Measurements from ENCODE around the gene GEMIN5. TPM values are rescaled to one million over a fixed set of nuclear protein-coding genes. Genes with fewer than 3 reads are reported as not detected.

GEMIN5 gene
- total and polyA plus RNA-seq, 11 donors = 4.1 to 19.3 (median 15.2) TPM

DNA sequence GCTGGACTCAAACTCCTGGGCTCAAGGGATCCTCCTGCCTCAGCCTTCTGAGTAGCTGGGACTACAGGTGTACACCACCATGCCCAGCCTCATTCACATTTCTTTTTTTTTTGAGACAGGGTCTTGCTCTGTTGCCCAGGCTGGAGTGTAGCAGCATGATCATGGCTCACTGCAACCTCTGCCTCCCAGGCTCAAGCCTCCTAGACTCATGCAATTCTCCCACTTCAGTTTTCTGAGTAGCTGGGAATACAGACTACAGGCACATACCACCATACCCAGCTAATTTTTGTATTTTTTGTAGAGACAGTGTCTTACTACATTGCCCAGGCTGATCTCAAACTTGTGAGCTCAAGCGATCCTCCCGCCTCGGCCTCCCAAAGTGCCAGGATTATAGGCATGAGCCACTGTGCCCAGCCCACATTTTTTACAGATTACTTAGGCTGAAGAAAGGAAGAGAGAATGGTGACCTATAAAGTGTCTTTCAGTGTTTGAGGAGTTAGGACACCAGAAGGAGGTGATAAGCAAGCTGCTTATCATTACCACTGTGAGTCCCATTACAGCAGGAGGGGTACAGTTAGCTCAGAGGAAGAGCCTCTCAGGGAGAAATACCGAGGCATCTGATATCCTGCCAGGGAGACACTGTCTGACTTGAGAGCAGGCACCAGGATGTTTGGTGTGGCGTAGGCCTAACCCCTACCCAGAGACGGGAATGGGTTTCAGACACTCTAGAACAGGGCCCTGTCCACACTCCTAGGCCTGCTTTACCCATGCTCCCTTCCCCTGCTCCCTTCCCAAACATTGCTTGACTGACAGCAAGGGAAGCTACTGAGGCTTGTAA lies 97.4 kb downstream of the GEMIN5 start:
- intact Hi-C loops (cut with DNase I) = no loop called here
- Histone ChIP-seq H3K27me3 (no peaks in the 10 kb centered on the region), H3K4me1 (peaks cover 0 to 36% (median 9%) of the 10 kb centered on the region in 12 donors), H3K27ac (peak overlapping the region in 3 of 12 donors; percentile 5 to 24 (median 23)), H3K4me3 (no peak overlapping the region), H3K36me3 (peaks cover 0 to 58% (median 26%) of the 10 kb centered on the region in 9 donors), H3K9me3 (no peaks in the 10 kb centered on the region)
- 67 to 74% (median 69%) methylated on average over 6 of the region's 6 CpGs for WGBS, 4 donors
- no peak for TF ChIP-seq POLR2A (IDR thresholded peaks at IDR 0.05)
- TF ChIP-seq, protein P1, sequence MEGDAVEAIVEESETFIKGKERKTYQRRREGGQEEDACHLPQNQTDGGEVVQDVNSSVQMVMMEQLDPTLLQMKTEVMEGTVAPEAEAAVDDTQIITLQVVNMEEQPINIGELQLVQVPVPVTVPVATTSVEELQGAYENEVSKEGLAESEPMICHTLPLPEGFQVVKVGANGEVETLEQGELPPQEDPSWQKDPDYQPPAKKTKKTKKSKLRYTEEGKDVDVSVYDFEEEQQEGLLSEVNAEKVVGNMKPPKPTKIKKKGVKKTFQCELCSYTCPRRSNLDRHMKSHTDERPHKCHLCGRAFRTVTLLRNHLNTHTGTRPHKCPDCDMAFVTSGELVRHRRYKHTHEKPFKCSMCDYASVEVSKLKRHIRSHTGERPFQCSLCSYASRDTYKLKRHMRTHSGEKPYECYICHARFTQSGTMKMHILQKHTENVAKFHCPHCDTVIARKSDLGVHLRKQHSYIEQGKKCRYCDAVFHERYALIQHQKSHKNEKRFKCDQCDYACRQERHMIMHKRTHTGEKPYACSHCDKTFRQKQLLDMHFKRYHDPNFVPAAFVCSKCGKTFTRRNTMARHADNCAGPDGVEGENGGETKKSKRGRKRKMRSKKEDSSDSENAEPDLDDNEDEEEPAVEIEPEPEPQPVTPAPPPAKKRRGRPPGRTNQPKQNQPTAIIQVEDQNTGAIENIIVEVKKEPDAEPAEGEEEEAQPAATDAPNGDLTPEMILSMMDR (IDR thresholded peaks at IDR 0.05) = no peak
- ATAC-seq = peak in 3 of 4 donors; percentile 27 to 43 (median 34)
- DNase-seq = no peak

Other genes starting within 250 kb of the GEMIN5 start
- 100 to 1,000 TPM in 8 of 9 donors, 10 to 100 TPM in 1; 91.6 to 189 (median 181) TPM for gene LARP1, start 182.8 kb downstream of the GEMIN5 start, total RNA-seq
- 10 to 100 TPM; 36.5 to 89.9 TPM for gene LARP1, start 182.8 kb downstream of the GEMIN5 start, polyA plus RNA-seq
- gene FAXDC2, start 87.6 kb downstream of the GEMIN5 start, total RNA-seq = 10 to 100 TPM in 7 of 9 donors, 1 to 10 TPM in 2; 7.9 to 39.5 (median 22.2) TPM
- gene FAXDC2, start 87.6 kb downstream of the GEMIN5 start, polyA plus RNA-seq = 10 to 100 TPM in 1 of 2 donors, 1 to 10 TPM in 1; 5.3 to 15.4 TPM
- 10 to 100 TPM; 18.7 to 45.6 (median 25.2) TPM for gene CNOT8, start 79.6 kb downstream of the GEMIN5 start, total RNA-seq
- 10 to 100 TPM; 11.5 to 34.2 TPM for gene CNOT8, start 79.6 kb downstream of the GEMIN5 start, polyA plus RNA-seq
- gene MRPL22, start 2.9 kb upstream of the GEMIN5 start, total RNA-seq = 10 to 100 TPM; 25.7 to 76.3 (median 58.0) TPM
- 100 to 1,000 TPM in 1 of 2 donors, 10 to 100 TPM in 1; 90.1 to 144 TPM for gene MRPL22, start 2.9 kb upstream of the GEMIN5 start, polyA plus RNA-seq
- under 1 TPM in 2 of 9 donors, not detected in 7; 0.07 to 0.21 TPM for gene KIF4B, start 75.5 kb upstream of the GEMIN5 start, total RNA-seq
- gene KIF4B, start 75.5 kb upstream of the GEMIN5 start, polyA plus RNA-seq = not detected